ENCODE data around the gene PROSER1.

DNA sequence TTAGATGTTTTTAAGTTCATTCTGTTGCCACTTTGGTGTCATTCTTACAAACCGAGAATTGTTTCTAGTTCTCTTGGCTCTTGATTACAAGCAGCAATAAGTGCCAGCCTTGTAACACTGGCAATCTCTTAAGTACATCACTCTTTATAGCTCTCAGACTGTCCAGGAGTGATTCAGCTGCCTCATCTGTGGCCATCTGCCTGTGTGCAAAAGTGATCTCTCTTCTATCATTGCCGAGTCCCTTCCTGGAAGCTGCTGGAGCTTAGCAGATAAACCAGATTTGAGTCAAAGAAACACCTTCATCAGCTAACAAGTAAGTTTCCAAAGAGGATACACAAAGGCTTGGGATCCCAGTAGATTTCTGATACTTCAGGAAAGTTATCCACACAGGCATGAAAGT is 70.4 kb downstream of the PROSER1 start:
- TF ChIP-seq POLR2AphosphoS5 (IDR thresholded peaks at IDR 0.05; ENCODE audit: low read depth, low read length) (no peak), TAF1 (IDR thresholded peaks at IDR 0.05; ENCODE audit: borderline replicate concordance, insufficient read depth, low read length) (no peak), SIN3A (IDR thresholded peaks at IDR 0.05; ENCODE audit: borderline replicate concordance, insufficient read depth, low read length) (no peak)
- TF ChIP-seq, protein P1, sequence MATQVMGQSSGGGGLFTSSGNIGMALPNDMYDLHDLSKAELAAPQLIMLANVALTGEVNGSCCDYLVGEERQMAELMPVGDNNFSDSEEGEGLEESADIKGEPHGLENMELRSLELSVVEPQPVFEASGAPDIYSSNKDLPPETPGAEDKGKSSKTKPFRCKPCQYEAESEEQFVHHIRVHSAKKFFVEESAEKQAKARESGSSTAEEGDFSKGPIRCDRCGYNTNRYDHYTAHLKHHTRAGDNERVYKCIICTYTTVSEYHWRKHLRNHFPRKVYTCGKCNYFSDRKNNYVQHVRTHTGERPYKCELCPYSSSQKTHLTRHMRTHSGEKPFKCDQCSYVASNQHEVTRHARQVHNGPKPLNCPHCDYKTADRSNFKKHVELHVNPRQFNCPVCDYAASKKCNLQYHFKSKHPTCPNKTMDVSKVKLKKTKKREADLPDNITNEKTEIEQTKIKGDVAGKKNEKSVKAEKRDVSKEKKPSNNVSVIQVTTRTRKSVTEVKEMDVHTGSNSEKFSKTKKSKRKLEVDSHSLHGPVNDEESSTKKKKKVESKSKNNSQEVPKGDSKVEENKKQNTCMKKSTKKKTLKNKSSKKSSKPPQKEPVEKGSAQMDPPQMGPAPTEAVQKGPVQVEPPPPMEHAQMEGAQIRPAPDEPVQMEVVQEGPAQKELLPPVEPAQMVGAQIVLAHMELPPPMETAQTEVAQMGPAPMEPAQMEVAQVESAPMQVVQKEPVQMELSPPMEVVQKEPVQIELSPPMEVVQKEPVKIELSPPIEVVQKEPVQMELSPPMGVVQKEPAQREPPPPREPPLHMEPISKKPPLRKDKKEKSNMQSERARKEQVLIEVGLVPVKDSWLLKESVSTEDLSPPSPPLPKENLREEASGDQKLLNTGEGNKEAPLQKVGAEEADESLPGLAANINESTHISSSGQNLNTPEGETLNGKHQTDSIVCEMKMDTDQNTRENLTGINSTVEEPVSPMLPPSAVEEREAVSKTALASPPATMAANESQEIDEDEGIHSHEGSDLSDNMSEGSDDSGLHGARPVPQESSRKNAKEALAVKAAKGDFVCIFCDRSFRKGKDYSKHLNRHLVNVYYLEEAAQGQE (IDR thresholded peaks at IDR 0.05; ENCODE audit: insufficient read depth in 1 of 2, low read depth in 2 of 2, low read length in 2 of 2) = no peak
